ENCODE results near the gene SCYL1.
A peak's percentile ranks its signal among the peaks of the same experiment; 100 is the strongest.

The SCYL1 gene

DNA sequence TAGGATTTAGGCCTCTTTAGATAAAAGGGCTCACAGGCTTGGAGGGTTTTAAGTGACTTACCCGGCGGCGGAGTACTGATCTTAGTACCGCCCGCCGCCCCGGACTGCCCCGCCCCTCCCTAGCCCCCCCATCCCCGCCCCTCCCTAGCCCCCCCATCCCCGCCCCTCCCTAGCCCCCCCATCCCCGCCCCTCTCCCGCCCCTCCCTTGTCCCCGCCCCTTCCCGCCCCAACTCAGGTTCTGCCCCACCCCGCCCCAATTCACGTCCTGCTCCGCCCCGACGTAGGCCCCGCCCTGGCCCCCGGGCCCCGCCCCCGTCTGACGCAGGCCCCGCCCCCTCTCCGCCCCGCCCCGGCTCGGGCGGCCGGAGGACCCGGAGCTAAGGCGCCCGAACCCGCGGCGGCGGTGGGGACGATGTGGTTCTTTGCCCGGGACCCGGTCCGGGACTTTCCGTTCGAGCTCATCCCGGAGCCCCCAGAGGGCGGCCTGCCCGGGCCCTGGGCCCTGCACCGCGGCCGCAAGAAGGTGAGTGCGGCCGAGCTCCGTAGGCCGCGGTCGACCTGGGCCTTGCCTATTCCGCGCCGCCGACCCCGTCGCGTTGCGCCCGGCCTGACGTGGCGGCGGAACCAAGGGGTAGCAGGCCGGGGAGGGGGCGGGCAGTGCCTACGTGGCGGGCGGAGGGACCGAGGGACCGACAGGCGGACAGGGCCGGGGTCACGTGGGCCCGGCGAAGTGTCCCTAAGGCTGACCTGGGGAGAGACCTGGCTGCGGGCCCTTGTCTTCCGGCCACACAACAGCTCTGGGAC lies at the start of gene SCYL1:
SCYL1 (plus strand) TSS at position 343 of the 805 bp plus-strand sequence; CDS start at position 414, 71 bp downstream.
- DNase-seq (ENCODE audit: extremely low read depth in 1 of 2, low read depth in 1 of 2) = peak; percentile 40 to 62

DNA sequence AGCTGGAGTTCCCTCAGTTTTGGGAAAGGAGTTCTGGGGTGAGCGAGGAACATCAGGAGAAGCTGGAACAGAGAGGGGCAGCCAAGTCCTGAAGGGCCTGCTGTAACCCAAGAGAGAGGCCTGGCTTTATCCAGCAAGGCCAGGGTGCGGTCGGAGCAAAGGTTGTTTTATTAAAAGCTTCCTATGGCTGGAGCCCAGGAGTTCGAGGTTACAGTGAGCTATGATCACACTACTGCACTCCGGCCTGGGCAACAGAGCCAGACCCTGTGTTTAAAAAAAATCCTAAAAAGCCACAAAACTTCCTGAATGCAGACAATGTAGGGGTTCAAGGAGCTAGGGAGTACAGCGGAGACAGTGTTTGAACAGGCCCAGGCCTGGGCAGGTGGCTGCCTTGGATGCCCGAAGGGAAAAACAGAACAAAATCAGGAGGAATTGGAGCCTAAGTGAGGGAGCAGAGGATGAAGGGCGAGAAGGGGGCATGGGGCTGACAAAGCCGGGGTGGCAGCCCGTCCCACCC lies 48.2 kb upstream of the SCYL1 start:
- no peak for DNase-seq (ENCODE audit: extremely low read depth in 1 of 2, low read depth in 1 of 2)

- peak; percentile 90 to 93 for DNase-seq (ENCODE audit: extremely low read depth in 1 of 2, low read depth in 1 of 2)
Measured at GRCh38 chr11:65477149-65477965, 47.5 kb upstream of the SCYL1 start.

DNA sequence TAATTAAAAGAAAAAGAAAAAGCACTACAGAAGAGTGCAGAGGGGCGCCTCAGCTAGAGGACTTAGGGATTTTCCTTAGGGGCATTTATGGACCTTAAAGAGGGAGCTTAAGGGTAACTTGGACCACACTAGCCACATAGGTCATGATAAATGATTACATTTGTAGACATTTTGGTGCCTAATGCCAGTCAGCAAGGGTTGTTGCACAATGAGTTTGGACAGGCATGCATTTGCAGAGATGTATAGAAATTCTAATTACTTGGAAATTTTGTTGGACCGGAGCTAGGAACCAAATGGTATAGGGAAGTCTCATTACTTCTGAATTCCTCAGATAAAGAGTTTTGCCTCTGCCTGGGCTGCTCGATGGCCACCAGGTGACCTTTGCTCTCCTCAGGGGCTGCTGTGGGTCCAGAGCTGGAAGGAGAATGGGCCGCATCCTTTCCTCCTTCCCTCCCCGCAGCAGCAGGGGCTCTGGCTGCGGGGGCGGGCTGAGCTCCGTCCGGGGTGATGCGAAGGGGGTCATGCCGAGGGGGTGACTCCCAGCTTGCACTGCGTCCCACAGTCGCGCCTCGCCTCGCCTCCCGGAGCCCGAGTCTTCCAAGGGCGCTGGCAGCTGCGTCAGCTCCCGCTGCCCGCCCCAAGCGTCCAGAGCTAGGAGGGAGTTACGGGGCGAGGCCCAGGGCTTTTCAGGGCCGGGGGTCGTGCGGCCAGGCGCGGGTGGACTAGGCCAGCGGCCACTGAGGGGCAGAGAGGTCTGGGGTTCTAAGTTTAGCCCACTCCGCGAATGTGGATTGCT lies 46.3 kb upstream of the SCYL1 start:
- DNase-seq (ENCODE audit: extremely low read depth in 1 of 2, low read depth in 1 of 2) = no peak

DNA sequence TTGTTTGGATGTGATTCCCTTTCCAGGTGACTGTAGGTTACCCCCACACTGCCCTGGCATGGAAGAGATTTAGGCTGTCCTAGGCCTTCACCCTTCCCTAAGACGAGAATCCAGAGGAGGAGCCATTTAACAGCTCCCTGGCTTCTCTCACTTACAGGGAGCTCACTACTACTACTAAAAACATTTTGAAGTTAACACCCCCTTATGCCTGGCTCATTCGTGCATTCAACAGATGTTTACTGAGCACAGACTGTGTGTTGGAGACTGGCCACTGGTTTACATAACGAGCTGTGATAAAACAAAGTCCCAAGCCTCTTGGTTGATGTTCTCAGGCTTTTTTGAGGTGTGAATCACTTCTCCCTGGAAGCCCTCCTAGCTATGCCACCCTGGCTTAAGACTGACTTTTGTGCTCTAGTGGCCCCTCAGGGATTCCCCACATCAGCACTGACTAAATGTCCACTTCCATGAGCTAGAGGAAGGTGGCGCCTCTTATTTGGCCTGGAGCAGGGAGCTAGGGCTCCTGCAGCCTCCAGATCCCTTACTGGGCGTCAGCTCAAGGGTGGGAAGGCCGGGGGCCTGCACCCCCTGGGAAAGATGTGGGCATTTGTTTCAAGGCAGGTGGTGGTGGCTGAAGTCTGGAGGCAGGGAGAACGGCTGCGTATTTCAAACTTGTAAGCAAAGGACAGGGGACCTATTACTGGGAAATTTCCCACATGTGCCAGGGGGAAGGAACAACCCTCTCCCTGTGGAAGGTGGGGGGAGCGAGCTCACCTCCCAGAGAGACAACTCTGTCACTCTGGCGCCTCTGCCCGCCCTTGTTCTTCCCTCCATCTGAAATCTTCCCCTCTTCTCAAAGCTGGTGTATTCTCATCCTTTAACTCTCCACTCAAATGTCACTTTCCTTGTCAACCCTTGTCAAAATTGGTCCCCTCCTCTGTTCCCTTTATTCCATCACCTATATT lies 45.4 kb upstream of the SCYL1 start:
- no peak for DNase-seq (ENCODE audit: extremely low read depth in 1 of 2, low read depth in 1 of 2)

- DNase-seq (ENCODE audit: extremely low read depth in 1 of 2, low read depth in 1 of 2) = no peak
Measured at GRCh38 chr11:65482306-65482850, 42.5 kb upstream of the SCYL1 start.

DNA sequence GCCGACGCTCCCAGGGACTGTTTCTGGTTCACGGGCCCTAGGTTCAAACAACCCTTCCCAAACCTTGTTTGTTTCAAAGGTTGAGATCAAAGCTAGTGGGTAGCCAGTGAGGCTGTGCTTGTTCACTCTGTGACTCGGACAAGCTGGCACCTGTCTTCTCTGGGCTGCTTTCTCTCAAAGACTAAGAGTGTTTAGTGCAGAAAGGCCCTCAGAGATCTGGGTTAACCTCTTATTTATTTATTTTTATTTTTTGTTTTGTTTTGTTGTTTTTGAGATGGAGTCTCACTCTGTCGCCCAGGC lies 39.0 kb upstream of the SCYL1 start:
- no peak for DNase-seq (ENCODE audit: extremely low read depth in 1 of 2, low read depth in 1 of 2)

- DNase-seq (ENCODE audit: extremely low read depth in 1 of 2, low read depth in 1 of 2) = no peak
Measured at GRCh38 chr11:65486570-65487466, 38.1 kb upstream of the SCYL1 start.

- DNase-seq (ENCODE audit: extremely low read depth in 1 of 2, low read depth in 1 of 2) = no peak
Measured at GRCh38 chr11:65487467-65488272, 37.2 kb upstream of the SCYL1 start.

DNA sequence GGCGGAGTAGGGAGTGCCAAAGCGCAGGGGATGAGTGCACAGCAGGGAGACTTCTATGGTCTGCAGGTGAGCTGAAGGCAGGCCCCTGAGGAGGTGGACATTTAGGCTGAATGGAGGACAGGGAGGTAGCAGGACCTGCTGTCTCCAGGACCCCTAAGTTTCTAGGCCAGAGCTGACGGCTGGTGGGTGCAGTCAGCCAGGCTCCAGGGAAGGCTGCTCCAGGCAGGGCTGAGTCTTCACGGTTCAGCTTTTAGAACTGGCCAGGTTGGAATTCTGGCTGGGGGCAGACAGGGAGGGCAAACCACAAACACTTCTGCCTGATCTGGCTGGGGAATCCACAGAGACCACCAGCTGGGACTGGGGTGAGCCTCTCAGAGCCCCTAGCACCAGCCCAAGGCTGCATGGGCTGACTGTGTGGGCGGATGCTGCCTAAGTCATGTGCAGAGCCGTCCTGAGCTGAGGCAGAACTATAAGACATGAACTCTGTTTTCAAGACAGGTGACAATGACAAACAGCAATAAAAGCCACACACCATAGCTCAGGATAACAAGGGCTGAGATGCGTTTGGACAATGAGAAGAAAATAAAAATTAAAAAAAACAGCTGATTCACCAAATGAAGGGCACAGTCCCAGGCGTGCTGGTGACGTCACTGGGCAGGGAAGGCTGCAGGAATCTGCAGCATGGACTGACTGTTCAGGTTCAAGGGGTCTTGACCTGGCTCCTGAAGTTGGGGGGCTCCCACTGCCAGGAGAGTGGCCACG lies 36.4 kb upstream of the SCYL1 start:
- no peak for DNase-seq (ENCODE audit: extremely low read depth in 1 of 2, low read depth in 1 of 2)

GRCh38 chr11:65489035-65489705 lies 35.7 kb upstream of the SCYL1 start:
- DNase-seq (ENCODE audit: extremely low read depth in 1 of 2, low read depth in 1 of 2) = no peak

DNA sequence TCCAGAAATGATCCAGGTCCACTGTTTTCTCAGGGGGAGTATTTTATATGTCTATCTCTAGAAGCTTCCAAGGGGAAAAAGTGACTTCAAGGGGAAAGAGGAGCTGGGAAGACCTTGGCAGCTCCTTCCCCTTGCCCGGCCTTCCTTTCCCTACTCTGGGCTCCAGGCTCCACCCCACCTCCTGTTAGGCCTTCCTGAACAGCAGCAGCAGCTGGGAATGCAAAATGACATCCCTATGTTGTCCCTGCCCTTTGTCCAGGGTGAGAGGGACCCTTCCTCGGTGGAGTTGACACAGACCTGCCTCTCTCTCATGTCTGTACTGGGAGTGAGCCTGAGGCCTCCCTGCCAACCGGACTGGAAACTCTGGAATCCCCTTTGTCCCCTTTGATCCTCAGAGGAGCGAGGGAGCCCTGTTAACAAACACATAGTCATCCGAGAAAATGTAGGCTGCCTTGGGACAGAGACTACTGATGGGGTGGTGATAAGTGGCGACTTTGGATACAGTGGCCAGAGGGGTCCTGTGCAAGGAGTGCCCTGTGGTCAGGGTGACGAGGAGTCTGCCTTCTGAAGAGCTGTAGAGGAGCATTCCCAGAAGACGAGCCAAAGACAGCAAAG lies 35.1 kb upstream of the SCYL1 start:
- DNase-seq (ENCODE audit: extremely low read depth in 1 of 2, low read depth in 1 of 2) = no peak

GRCh38 chr11:65491163-65491465 lies 33.8 kb upstream of the SCYL1 start:
- no peak for DNase-seq (ENCODE audit: extremely low read depth in 1 of 2, low read depth in 1 of 2)

DNA sequence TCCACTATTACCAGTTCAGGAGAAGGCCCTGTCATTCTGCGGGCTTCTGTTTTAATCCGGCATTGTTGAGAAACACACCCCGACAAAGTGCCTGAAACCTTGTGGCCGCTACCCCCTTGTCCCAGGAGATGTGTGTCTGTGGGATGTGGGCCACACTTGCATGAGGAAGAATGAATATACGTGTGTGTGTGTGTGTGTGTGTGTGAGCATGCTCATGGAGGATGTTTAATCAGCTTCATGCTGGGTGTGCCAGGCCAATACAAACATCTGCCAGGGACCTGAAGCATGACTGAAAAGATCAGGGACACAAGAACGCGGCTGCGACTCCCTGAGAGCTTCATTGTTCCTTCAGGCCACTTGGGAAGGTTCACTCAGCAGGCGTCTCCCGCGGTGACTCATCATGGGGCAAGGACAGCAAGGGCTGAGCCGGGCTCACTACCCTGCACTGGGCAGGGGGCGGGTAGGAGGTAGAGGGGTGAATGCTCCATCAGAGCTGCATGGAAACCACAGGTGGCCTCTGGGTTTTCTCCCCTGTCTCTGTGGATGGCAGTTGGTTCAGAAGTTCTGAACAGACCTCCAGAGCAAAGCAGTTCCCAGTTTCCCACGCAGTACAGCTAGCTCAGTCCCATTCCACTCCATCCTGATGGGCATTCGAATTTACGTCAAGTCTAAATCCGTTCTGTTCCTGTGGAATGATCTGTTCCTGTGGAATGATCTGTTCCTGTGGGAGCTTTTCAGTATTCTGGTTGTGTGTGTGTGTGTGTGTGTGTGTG lies 33.1 kb upstream of the SCYL1 start:
- DNase-seq (ENCODE audit: extremely low read depth in 1 of 2, low read depth in 1 of 2) = no peak

- DNase-seq (ENCODE audit: extremely low read depth in 1 of 2, low read depth in 1 of 2) = no peak
Measured at GRCh38 chr11:65492387-65492636, 32.6 kb upstream of the SCYL1 start.
